SKM-1 (cell line): ENCODE measurements around the gene UNC13A.

ENCODE experiments used
- DNase-seq: peaks from one replicate; lab custom pipeline; 2025; ENCODE audit not compliant: unreplicated experiment; lab: John Stamatoyannopoulos, UW

UNC13A gene

DNA sequence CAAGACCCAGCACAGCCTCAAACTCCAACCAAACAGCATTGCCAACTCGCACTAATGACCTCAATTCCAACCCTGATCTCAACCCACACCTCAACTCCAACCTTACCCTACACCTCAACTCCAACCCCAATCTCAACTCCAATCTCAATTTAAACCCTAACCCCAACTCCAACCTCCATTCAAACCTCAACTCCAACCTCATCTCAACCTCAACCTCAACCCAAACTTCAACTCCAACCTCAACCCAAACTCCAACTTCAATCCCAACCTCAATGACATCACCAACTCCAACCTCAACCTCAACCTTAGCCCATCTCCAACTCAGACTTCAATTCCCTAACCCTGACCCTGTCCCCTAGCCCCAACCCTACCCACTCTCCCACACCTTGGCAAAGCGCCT is 58.4 kb downstream of the UNC13A start:
- DNase-seq, result no peak

DNA sequence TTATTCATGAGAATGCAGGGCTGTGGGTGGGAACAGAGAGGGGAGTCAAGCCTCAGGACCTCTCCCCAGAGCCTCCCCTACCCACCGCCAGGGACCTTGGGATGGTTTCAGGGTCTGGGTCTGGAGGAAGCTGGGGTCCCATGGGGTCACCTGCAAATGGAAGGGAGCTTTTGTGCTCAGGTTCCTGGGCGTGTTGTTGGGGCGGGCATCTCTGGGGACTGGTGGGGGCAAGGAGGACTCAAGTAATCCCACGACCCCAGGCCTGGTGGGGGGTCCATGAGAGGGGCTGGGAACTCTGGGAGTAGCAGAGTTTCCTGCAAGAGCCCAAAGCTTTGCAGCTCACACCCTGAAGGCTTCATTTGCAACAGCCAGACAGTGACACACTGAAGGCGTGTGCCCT is 60.2 kb downstream of the UNC13A start:
- DNase-seq, result no peak

DNA sequence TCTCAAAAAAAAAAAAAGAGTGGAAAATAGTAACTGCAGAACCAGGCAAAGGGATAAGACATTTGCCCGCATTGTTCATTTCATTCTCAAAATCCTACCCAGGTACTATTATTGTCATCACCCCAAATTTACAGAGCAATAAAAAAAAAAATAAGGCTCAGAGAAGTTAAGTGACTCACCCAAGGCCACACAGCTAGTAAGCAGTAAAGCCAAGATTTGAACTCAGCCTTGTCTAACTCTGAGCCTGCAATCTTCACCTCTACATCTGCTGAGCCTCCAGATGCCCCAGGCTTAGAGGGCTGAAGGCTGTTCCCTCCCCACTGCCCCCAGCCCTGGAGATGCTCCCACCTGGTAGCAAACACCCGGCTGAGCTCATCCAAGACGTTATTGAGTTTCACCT is 61.0 kb downstream of the UNC13A start:
- no peak for DNase-seq

DNA sequence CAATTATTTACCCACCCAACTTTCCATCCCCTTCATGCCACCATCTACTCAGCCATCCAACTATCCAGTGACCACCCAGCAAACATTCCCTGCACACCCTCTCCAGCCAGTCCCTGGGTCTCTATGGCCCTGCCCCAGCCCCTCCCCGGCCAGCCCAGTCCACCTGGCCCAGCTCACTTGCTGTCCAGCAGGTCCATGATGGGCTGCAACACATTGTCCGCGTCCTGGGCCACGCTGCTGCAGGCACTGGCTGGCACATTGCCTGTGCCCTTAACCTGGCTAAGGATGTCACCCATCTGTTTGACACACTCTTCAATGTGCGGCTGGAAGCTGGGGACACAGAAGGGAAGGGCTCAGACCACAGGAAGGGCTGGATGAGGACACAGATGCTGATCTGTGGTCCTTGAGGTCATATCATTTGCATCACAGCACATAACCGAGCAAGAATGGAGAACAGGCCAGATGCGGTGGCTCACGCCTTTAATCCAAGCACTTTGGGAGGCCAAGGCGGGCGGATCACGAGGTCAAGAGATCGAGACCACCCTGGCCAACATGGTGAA is 61.6 kb downstream of the UNC13A start:
- no peak for DNase-seq

- no peak for DNase-seq
Measured at GRCh38 chr19:17625980-17626379, 62.2 kb downstream of the UNC13A start.

DNA sequence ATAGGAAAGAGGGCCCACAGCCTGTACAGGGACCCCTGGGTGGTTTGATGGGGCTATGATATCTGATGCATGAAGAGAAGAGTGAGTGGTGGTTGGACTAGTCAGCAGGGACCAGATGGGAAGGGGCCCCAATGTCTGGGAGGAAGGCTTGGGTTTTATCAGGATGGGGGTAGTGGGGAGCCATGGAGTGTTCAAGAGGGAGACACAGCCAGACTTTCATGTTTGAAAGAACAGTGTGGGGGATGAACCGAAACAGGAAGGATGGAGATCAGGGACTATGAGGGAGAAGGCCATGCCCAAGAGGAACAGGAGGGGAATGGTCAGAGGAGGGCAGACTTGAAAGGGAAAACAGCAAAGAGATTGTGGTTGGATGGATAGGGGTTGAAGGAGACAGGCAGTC is 63.1 kb downstream of the UNC13A start:
- DNase-seq, result no peak

DNA sequence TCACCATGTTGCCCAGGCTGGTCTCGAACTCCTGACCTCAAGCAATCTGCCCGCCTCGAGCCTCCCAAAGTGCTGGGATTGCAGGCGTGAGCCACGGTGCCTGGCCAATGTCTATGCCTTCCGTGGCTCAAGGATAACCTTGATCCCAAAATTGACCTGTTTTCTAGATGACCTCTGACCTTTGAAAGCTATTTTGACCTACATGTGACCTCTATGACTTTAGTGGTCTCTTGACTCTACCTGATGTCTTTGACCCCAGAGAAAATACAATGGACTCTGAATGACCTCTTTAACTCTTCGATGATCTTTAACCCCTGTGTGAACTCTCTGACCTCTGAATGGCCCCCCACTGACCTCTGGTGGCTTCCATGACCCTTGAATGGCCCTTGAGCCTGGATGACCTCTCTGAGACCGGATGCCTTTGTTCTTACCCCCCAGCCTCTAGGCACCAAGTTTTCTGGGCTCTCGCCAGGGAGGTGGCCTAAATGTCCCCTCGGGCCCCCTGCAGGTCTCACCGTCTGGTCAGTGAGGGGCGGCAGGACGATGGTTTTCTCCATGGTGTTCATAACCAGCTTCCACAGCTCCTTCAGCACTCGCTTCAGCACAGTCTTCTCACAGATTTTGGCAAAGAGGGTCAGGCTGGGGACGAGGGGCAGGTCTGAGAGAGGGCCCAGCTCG is 63.7 kb downstream of the UNC13A start:
- DNase-seq, result no peak

DNA sequence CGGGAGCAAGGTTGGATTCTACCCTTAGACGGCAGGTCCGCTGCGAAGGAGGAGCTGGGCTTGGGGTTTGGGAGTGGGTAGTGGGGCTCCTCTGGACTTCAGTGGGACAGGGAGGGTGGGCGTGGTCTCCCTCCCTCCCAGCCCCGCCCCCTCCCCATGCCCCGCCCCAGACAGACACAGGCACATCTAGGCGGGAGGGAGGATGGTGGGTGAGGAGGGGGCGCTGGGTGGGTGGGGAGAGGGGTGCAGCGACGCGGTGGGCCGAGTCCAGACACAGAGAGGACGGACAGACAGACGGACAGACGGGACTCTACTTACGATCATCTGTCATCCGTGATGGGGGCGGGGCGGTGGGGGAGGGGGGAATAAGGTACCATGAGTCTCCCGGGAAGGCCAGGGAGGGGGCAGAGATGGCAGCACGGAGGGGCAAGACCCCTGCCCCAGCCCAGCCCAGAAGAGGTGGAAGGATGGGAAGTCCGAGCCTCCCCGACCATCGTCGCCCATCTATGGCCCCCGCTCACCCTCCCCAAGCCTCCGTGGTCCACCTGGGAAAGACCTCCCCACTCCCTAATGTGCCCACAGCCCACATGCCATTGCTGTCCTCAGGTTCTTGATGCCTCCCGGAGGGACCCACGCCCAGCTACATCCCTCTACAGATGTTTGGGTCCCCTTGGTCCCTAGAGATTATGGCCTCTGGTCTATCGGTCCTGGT is 64.8 kb downstream of the UNC13A start:
- no peak for DNase-seq

- DNase-seq, result no peak
Measured at GRCh38 chr19:17620696-17621095, 67.5 kb downstream of the UNC13A start.

DNA sequence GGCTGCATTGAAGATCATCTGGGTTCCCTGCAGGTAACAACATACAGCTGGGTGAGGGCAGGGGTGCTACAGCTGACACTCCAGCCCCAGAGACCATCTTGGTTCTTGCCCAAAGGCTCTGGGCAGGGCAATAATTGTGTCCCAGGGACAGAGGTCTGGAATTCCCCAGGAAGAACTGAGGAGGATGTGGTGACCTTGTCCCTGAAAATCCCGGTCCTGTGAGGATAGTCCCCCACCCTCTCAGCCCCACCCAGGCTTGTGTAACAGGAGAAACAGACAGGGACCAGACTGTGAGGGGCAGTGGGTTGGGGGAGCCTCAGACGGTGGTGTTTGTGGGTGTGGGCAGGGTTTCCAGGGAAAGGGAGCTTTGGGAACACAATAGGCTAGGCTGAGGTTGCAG is 69.2 kb downstream of the UNC13A start:
- DNase-seq, result no peak

DNA sequence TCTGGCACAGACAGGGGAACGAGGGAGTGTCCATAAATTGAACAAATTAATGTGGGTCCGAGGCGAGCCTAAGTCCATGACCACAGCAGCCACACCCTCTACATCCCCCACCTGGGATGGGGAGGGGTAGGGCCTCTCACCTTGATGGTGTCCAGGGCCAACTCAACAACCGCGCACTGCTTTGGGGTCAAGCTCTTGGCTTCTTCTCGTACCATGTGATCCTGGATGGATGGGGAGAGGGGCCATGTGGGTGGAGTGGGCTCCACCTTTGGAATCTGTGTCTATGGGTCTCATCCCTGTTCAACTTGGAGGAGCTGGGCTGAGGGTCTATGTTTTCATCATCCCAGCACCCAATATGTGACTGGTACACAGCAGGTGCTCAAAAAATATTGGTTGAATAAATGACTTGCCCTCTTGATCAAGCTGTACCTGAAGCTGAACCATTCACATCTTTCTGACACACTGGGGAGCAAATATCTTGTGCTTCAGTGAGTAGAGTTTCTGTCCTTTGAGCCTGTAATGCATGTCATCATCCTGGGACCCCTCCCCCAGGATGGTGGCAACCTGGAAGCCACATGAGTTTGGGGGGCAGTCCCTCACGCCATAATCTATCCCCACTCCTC is 69.8 kb downstream of the UNC13A start:
- DNase-seq, result no peak

GRCh38 chr19:17617807-17618192 is 70.4 kb downstream of the UNC13A start:
- DNase-seq, result no peak

DNA sequence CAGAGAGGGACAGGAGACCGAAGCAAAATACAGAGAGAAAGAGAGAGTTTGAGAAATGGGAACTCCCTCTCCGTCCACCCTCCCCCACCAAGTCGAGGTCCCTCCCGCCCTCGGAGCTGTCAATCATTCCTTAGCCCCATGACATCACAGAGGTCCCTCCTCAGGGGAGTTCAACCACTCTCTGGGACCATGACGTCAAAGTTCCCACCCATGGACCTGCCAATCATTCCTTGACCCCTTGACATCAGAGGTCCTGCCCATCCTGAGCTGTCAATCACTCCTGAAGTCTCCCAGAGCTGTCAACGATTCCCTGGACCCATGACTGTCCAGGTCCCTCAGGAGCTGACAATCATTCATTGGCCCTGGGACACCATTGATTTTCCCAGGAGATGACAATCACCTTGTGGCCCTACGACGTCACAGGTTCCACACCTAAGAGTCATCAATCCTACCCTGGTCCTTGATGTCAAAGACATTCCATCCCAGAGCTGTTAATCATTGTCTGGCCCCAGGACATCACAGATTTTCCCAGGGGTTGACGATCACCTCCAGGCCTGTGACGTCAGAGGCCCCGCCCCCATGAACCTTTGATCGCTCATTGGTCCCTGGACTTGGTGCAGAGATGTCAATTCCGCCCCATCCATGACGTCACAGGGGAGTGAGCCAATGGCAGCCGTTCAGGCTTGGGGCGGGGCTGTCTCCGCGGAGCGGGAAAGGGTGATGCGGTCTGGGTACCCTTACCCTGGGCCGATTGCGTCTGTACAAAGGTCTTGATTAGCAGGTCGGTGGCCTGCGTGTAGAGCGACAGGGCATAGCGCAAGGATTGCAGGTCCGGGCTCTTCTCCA is 71.0 kb downstream of the UNC13A start:
- DNase-seq, result no peak

DNA sequence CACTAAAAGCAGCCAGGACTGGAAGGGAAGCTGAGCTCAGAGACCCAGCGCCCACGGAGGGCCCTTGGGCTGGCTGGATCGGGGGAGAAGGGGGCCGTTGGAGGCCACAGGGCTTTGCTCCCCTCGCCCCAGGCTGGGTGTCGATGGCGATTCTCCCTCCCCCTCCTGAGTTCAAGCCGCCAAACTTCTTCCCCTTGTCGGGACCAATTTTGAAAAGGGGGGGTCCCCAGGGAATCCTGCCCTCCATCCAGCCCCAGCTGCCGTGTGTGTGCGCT is 71.5 kb downstream of the UNC13A start:
- DNase-seq, result no peak

- no peak for DNase-seq
Measured at GRCh38 chr19:17615889-17616685, 72.1 kb downstream of the UNC13A start.

DNA sequence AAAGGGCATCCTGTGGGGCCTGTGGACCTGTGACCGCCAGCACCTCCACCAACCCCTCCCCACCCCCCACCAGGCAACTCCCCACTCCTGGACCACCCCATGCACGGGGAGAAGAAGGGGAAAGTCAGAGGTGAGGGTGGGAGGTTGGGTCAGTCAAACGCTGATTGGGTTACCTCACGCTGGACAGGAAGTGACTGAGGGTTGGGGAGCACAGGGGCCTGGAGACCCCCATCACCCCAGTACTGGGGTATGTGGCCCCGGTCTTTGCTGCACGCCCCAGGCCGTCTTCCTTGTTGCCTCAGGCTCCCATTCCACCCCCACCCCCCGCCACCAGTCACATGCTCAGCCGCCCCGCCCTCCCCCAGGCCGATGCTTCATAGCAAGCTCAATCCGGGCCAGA is 73.7 kb downstream of the UNC13A start:
- DNase-seq, result no peak

GRCh38 chr19:17611462-17612244 is 76.5 kb downstream of the UNC13A start:
- DNase-seq, result no peak

- no peak for DNase-seq
Measured at GRCh38 chr19:17610384-17610783, 77.8 kb downstream of the UNC13A start.

DNA sequence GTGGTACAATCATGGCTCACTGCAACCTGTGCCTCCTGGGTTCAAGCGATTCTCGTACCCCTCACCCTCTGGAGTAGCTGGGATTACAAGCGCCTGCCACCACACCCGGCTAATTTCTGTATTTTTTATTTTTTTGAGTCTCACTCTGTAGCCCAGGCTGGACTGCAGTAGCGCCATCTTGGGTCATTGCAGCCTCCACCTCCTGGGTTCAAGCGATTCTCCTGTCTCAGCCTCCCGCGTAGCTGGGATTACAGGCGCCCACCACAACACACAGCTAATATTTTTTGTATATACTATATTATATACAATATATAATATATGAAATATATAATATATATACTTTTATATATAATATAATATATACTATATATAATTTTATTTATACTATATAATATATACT is 80.2 kb downstream of the UNC13A start:
- DNase-seq, result no peak

GRCh38 chr19:17606590-17607185 is 81.5 kb downstream of the UNC13A start:
- no peak for DNase-seq
